Thoracic aorta (tissue), 2 donors: ENCODE data around the gene CEP128. TPM values are rescaled to one million over a fixed set of nuclear protein-coding genes. Genes with fewer than 3 reads are reported as not detected.

Source experiments
- ATAC-seq: fragments of 150-250 bp; one replicate; pipeline ENCODE4 v1.8.0; 2017; ENCODE audit warnings: low read depth; ENCODE audit not compliant: insufficient number of reproducible peaks, low FRiP score
- DNase-seq: peaks from one replicate; pipeline ENCODE4 v3.0.0-alpha.2; 2020; ENCODE audit warnings: low spot score
- H3K27ac ChIP-seq, 2 donors: fragments of 200-600 bp; sonication (generic); 1 replicate in 1 of 2; 2 replicates in 1 of 2; pipeline ENCODE4 v1.5.1; 2016; ENCODE audit warnings: mild to moderate bottlenecking in 2 of 2, moderate library complexity in 2 of 2
- H3K27me3 ChIP-seq: fragments of 200-600 bp; sonication (generic); replicated peaks from 2 replicates; pipeline ENCODE4 v1.6.0; 2016; ENCODE audit warnings: mild to moderate bottlenecking; ENCODE audit not compliant: insufficient read depth
- H3K36me3 ChIP-seq: fragments of 200-600 bp; sonication (generic); one replicate; pipeline ENCODE4 v1.5.1; 2016
- H3K4me1 ChIP-seq, 2 donors: fragments of 200-600 bp; sonication (generic); 1 replicate in 1 of 2; 2 replicates in 1 of 2; pipeline versions ENCODE4 v1.5.1 to v1.6.0; 2016; ENCODE audit warnings: low read depth in 2 of 2, mild to moderate bottlenecking in 1 of 2; ENCODE audit not compliant: control insufficient read depth in 1 of 2
- H3K4me3 ChIP-seq: fragments of 200-600 bp; sonication (generic); 2 replicates; pipeline ENCODE4 v1.5.1; 2016; ENCODE audit warnings: mild to moderate bottlenecking
- H3K9me3 ChIP-seq: fragments of 200-600 bp; sonication (generic); 2 replicates; pipeline ENCODE4 v1.5.1; 2016
- CTCF ChIP-seq: fragments of 200-600 bp; sonication (generic); IDR thresholded peaks from one replicate; pipeline ENCODE4 v1.5.1; 2019; ENCODE audit warnings: antibody characterized with exemption
- total RNA-seq, 2 donors: library from RNA; depleted of rRNA; stranded (reverse); fragments of >200 nt; gene quantifications; one replicate each; pipeline versions ENCODE4 v1.1.0 to v1.2.3, GENCODE V29; 2016

The CEP128 gene
- total RNA-seq, 2 donors from 2014 or later: 2.1 to 4.7 TPM

GRCh38 chr14:80537626-80538025, 403.9 kb downstream of the CEP128 start:
- Histone ChIP-seq H3K27me3 (no peaks in the 10 kb centered on the region), H3K4me1 (no peaks in the 10 kb centered on the region), H3K36me3 (no peaks in the 10 kb centered on the region), H3K27ac (no peak overlapping the region), H3K9me3 (no peaks in the 10 kb centered on the region), H3K4me3 (no peak overlapping the region)
- no peak for TF ChIP-seq CTCF
- ATAC-seq: no peak
- DNase-seq: no peak

GRCh38 chr14:80536456-80536855, 405.1 kb downstream of the CEP128 start:
- no peak for DNase-seq
- H3K36me3 ChIP-seq: no peaks in the 10 kb centered on the region
- H3K4me1 ChIP-seq: no peaks in the 10 kb centered on the region
- no peak overlapping the region for H3K27ac ChIP-seq
- ATAC-seq: no peak
- H3K4me3 ChIP-seq: no peak overlapping the region
- no peaks in the 10 kb centered on the region for H3K9me3 ChIP-seq
- no peaks in the 10 kb centered on the region for H3K27me3 ChIP-seq
- TF ChIP-seq CTCF: no peak

GRCh38 chr14:80535171-80535570, 406.4 kb downstream of the CEP128 start:
- no peak for ATAC-seq
- H3K4me1 ChIP-seq: no peaks in the 10 kb centered on the region

GRCh38 chr14:80523518-80524117, 417.9 kb downstream of the CEP128 start:
- H3K4me3 ChIP-seq: no peak overlapping the region
- no peaks in the 10 kb centered on the region for H3K27me3 ChIP-seq
- ATAC-seq (no peak), DNase-seq (no peak)
- H3K9me3 ChIP-seq: no peaks in the 10 kb centered on the region
- no peak for TF ChIP-seq CTCF
- H3K4me1 ChIP-seq: peaks cover 0 to 3% of the 10 kb centered on the region in 2 donors
- H3K36me3 ChIP-seq: no peaks in the 10 kb centered on the region
- H3K27ac ChIP-seq: no peak overlapping the region

More at GRCh38 chr14:80535171-80535570, 406.4 kb downstream of the CEP128 start:
- Histone ChIP-seq H3K9me3 (no peaks in the 10 kb centered on the region), H3K4me3 (no peak overlapping the region), H3K27ac (no peak overlapping the region), H3K36me3 (no peaks in the 10 kb centered on the region), H3K27me3 (no peaks in the 10 kb centered on the region)
- TF ChIP-seq CTCF: no peak
- no peak for DNase-seq

GRCh38 chr14:80522936-80523335, 418.6 kb downstream of the CEP128 start:
- H3K27ac ChIP-seq: no peak overlapping the region
- DNase-seq (no peak), ATAC-seq (no peak)
- H3K27me3 ChIP-seq: no peaks in the 10 kb centered on the region
- no peak for TF ChIP-seq CTCF
- no peaks in the 10 kb centered on the region for H3K9me3 ChIP-seq
- H3K4me1 ChIP-seq: peaks cover 0 to 3% of the 10 kb centered on the region in 2 donors
- H3K4me3 ChIP-seq: no peak overlapping the region
- H3K36me3 ChIP-seq: no peaks in the 10 kb centered on the region
